Measurements from ENCODE around the gene MAD1L1.
A peak's percentile ranks its signal among the peaks of the same experiment; 100 is the strongest.

Gene MAD1L1

GRCh38 chr7:2099048-2099957, 133.4 kb downstream of the MAD1L1 start:
- peak; percentile 50 for DNase-seq

GRCh38 chr7:2098496-2098895, 134.2 kb downstream of the MAD1L1 start:
- DNase-seq: no peak

GRCh38 chr7:2098056-2098455, 134.7 kb downstream of the MAD1L1 start:
- no peak for DNase-seq

- no peak for DNase-seq
These were observed 135.3 kb downstream of the MAD1L1 start for GRCh38 chr7:2097492-2097891.

GRCh38 chr7:2096692-2097387, 135.9 kb downstream of the MAD1L1 start:
- DNase-seq: no peak

GRCh38 chr7:2095436-2095835, 137.3 kb downstream of the MAD1L1 start:
- no peak for DNase-seq

GRCh38 chr7:2094454-2095045, 138.2 kb downstream of the MAD1L1 start:
- DNase-seq: no peak

- DNase-seq: no peak
These were observed 138.9 kb downstream of the MAD1L1 start for GRCh38 chr7:2093843-2094220.

- no peak for DNase-seq
These were observed 139.4 kb downstream of the MAD1L1 start for GRCh38 chr7:2093215-2093842.

GRCh38 chr7:2092279-2092678, 140.5 kb downstream of the MAD1L1 start:
- no peak for DNase-seq

GRCh38 chr7:2090526-2091520, 141.9 kb downstream of the MAD1L1 start:
- no peak for DNase-seq

GRCh38 chr7:2088801-2089200, 143.9 kb downstream of the MAD1L1 start:
- no peak for DNase-seq

GRCh38 chr7:2087744-2088143, 145.0 kb downstream of the MAD1L1 start:
- DNase-seq: no peak

- DNase-seq: no peak
These were observed 146.5 kb downstream of the MAD1L1 start for GRCh38 chr7:2086229-2086628.

GRCh38 chr7:2085804-2086203, 146.9 kb downstream of the MAD1L1 start:
- no peak for DNase-seq

GRCh38 chr7:2084781-2085505, 147.8 kb downstream of the MAD1L1 start:
- no peak for DNase-seq

GRCh38 chr7:2084331-2084730, 148.4 kb downstream of the MAD1L1 start:
- no peak for DNase-seq

GRCh38 chr7:2083362-2083761, 149.4 kb downstream of the MAD1L1 start:
- DNase-seq: no peak

GRCh38 chr7:2082139-2082998, 150.4 kb downstream of the MAD1L1 start:
- peak; percentile 89 for DNase-seq

- no peak for DNase-seq
These were observed 151.1 kb downstream of the MAD1L1 start for GRCh38 chr7:2081526-2082135.

All from fibroblast of skin of right biceps (primary cell).